H1 (cell line): ENCODE measurements around the gene API5. TPM values are rescaled to one million over a fixed set of nuclear protein-coding genes. Genes with fewer than 3 reads are reported as not detected.

Experiments
- CTCF ChIA-PET: fragments of 300-600 bp; sonication (Branson Sonifier 250); formaldehyde crosslinking; loops from one replicate; lab custom pipeline; 2021; ENCODE audit not compliant: partially characterized antibody; lab: Charles Lee
- POLR2A ChIA-PET: fragments of 300-600 bp; sonication (Branson Sonifier 250); formaldehyde crosslinking; loops from one replicate; lab custom pipeline; 2021; ENCODE audit warnings: inconsistent platforms; ENCODE audit not compliant: partially characterized antibody; lab: Charles Lee
- DNase-seq, 2 experiments: peaks; one replicate each; pipeline versions ENCODE4 v3.0.0 to v3.0.0-alpha.2; 2010 to 2022; ENCODE audit warnings: low spot score in 2 of 2, low read depth in 1 of 2, mixed read lengths in 1 of 2
- FAIRE-seq: peaks from 2 replicates; lab custom pipeline; 2011; peaks lifted over from hg19 to GRCh38; lab: Jason Lieb, UNC
- H2AFZ ChIP-seq: 2 replicates; pipeline ENCODE4 v1.8.1; 2012; ENCODE audit warnings: low read length, inconsistent platforms
- H2AK5ac ChIP-seq: 2 replicates; pipeline ENCODE4 v1.6.1; 2013; ENCODE audit warnings: low read depth, low read length
- H2BK120ac ChIP-seq: replicated peaks from 2 replicates; pipeline ENCODE3; 2013; ENCODE audit warnings: low read depth, low read length, inconsistent platforms
- H2BK12ac ChIP-seq: 2 replicates; pipeline ENCODE4 v1.6.1; 2013; ENCODE audit warnings: low read depth, low read length
- H2BK15ac ChIP-seq: 2 replicates; pipeline ENCODE4 v1.6.1; 2013; ENCODE audit warnings: low read length
- H2BK20ac ChIP-seq: 2 replicates; pipeline ENCODE4 v1.6.1; 2013; ENCODE audit warnings: low read length
- H2BK5ac ChIP-seq: 2 replicates; pipeline ENCODE4 v1.6.1; 2013; ENCODE audit warnings: low read depth, low read length
- H3K14ac ChIP-seq: 2 replicates; pipeline ENCODE4 v1.6.1; 2013; ENCODE audit warnings: inconsistent platforms; ENCODE audit not compliant: insufficient read length
- H3K18ac ChIP-seq: 2 replicates; pipeline ENCODE4 v1.6.1; 2013; ENCODE audit warnings: low read length; ENCODE audit errors: extremely low read depth
- H3K23ac ChIP-seq: 2 replicates; pipeline ENCODE4 v1.6.1; 2013; ENCODE audit warnings: inconsistent platforms; ENCODE audit not compliant: insufficient read length
- H3K23me2 ChIP-seq: 2 replicates; pipeline ENCODE4 v1.6.1; 2013; ENCODE audit warnings: low read depth, low read length
- H3K27ac ChIP-seq: 2 replicates; pipeline ENCODE4 v1.6.1; 2011; ENCODE audit warnings: low read depth, low read length, inconsistent platforms
- H3K27me3 ChIP-seq, 4 experiments: replicated peaks in 1 of 4; 1 replicate in 1 of 4; 2 replicates in 3 of 4; pipeline versions ENCODE4 v1.6.1 to v1.8.1; 2011 to 2013; ENCODE audit warnings: low read length in 3 of 4, mild to moderate bottlenecking in 3 of 4, inconsistent platforms in 2 of 4, mixed read lengths in 2 of 4, moderate library complexity in 1 of 4; ENCODE audit not compliant: control insufficient read depth in 3 of 4, insufficient read depth in 3 of 4; ENCODE audit errors: extremely low read depth in 1 of 4
- H3K36me3 ChIP-seq, 4 experiments: 2 replicates each; pipeline versions ENCODE4 v1.6.1 to v1.8.1; 2011 to 2013; ENCODE audit warnings: mild to moderate bottlenecking in 4 of 4, low read length in 3 of 4, moderate library complexity in 2 of 4, control low read depth in 1 of 4, inconsistent platforms in 1 of 4; ENCODE audit not compliant: insufficient read depth in 4 of 4, control insufficient read depth in 2 of 4
- H3K4ac ChIP-seq: replicated peaks from 2 replicates; pipeline ENCODE3; 2013; ENCODE audit warnings: low read length, low read depth, mixed read lengths, inconsistent platforms; ENCODE audit not compliant: insufficient read length
- H3K4me1 ChIP-seq, 4 experiments: replicated peaks in 1 of 4; 1 replicate in 1 of 4; 2 replicates in 3 of 4; pipeline versions ENCODE4 v1.6.1 to v1.8.1; 2011 to 2013; ENCODE audit warnings: low read length in 3 of 4, inconsistent platforms in 2 of 4, mixed read lengths in 1 of 4; ENCODE audit not compliant: insufficient read depth in 4 of 4, control insufficient read depth in 3 of 4
- H3K4me2 ChIP-seq, 2 experiments: 2 replicates each; pipeline versions ENCODE4 v1.6.1 to v1.8.1; 2011 to 2013; ENCODE audit warnings: low read depth in 2 of 2, low read length in 2 of 2, control low read depth in 1 of 2, inconsistent platforms in 1 of 2, mild to moderate bottlenecking in 1 of 2; ENCODE audit not compliant: insufficient read depth in 1 of 2
- H3K4me3 ChIP-seq, 4 experiments: fragments of 200-600, 300-600 bp in 1 of 4; sonication (generic), shearing (Covaris generic), sonication (Bioruptor Twin) in 1 of 4; 2 replicates each; pipeline versions ENCODE4 v1.5.1 to v1.8.1; 2011 to 2016; ENCODE audit warnings: low read length in 4 of 4, low read depth in 3 of 4, control low read depth in 2 of 4, inconsistent platforms in 2 of 4, mild to moderate bottlenecking in 2 of 4, mixed read lengths in 1 of 4, moderate library complexity in 1 of 4; ENCODE audit not compliant: insufficient read depth in 2 of 4; ENCODE audit errors: extremely low read depth in 1 of 4
- H3K56ac ChIP-seq: replicated peaks from 2 replicates; pipeline ENCODE3; 2013; ENCODE audit warnings: low read depth, mild to moderate bottlenecking, mixed read lengths, low read length, inconsistent platforms; ENCODE audit not compliant: insufficient read length
- H3K79me1 ChIP-seq: 2 replicates; pipeline ENCODE4 v1.6.1; 2013; ENCODE audit warnings: low read depth, low read length, control low read depth
- H3K79me2 ChIP-seq, 2 experiments: 2 replicates each; pipeline versions ENCODE4 v1.6.1 to v1.8.1; 2012 to 2013; ENCODE audit warnings: low read length in 2 of 2, mild to moderate bottlenecking in 2 of 2, inconsistent platforms in 1 of 2; ENCODE audit not compliant: insufficient read depth in 2 of 2, control insufficient read depth in 1 of 2
- H3K9ac ChIP-seq, 4 experiments: replicated peaks in 1 of 4; 1 replicate in 1 of 4; 2 replicates in 3 of 4; pipeline versions ENCODE4 v1.6.1 to v1.8.1; 2011 to 2013; ENCODE audit warnings: low read depth in 3 of 4, low read length in 3 of 4, control low read depth in 2 of 4, mild to moderate bottlenecking in 2 of 4, moderate library complexity in 2 of 4, inconsistent platforms in 1 of 4; ENCODE audit errors: extremely low read depth in 1 of 4
- H3K9me3 ChIP-seq, 2 experiments: 2 replicates each; pipeline versions ENCODE4 v1.6.1 to v1.8.1; 2012 to 2013; ENCODE audit warnings: mild to moderate bottlenecking in 2 of 2, moderate library complexity in 2 of 2, control low read depth in 1 of 2, inconsistent platforms in 1 of 2, low read depth in 1 of 2, low read length in 1 of 2, mixed read lengths in 1 of 2; ENCODE audit not compliant: insufficient read depth in 2 of 2
- H4K20me1 ChIP-seq, 2 experiments: replicated peaks in 1 of 2; 2 replicates each; pipeline versions ENCODE3 to v1.8.1; 2011 to 2013; ENCODE audit warnings: inconsistent platforms in 2 of 2, low read length in 2 of 2, mild to moderate bottlenecking in 1 of 2; ENCODE audit not compliant: insufficient read depth in 2 of 2, control insufficient read depth in 1 of 2
- H4K5ac ChIP-seq: 2 replicates; pipeline ENCODE4 v1.6.1; 2013; ENCODE audit warnings: low read length, low read depth, mixed read lengths, inconsistent platforms; ENCODE audit not compliant: insufficient read length
- H4K8ac ChIP-seq: 2 replicates; pipeline ENCODE4 v1.8.0; 2013; ENCODE audit warnings: mild to moderate bottlenecking, moderate library complexity, low read length, inconsistent platforms; ENCODE audit not compliant: insufficient read depth; ENCODE audit errors: extremely low read depth
- H4K91ac ChIP-seq: replicated peaks from 2 replicates; pipeline ENCODE3; 2013; ENCODE audit warnings: low read length, mixed read lengths, inconsistent platforms; ENCODE audit not compliant: insufficient read length
- EGR1 ChIP-seq: IDR thresholded peaks from 2 replicates; pipeline ENCODE4 v1.6.1; 2011; ENCODE audit warnings: low read depth, low read length, borderline replicate concordance
- HDAC6 ChIP-seq: IDR thresholded peaks from one replicate; pipeline ENCODE4 v1.7.1; 2012; ENCODE audit warnings: low read depth, mild to moderate bottlenecking, inconsistent platforms, low read length, moderate library complexity
- KDM5A ChIP-seq: fragments of 200-600 bp; IDR thresholded peaks from 2 replicates; pipeline ENCODE4 v1.7.1; 2012; ENCODE audit warnings: mild to moderate bottlenecking, low read length, inconsistent platforms, mixed read lengths
- NANOG ChIP-seq: IDR thresholded peaks from 2 replicates; pipeline ENCODE4 v1.6.1; 2011; ENCODE audit warnings: low read length, low read depth, mild to moderate bottlenecking, inconsistent platforms; ENCODE audit not compliant: insufficient read depth, poor library complexity, severe bottlenecking
- POLR2A ChIP-seq, 2 experiments: IDR thresholded peaks; 1 replicate in 1 of 2; 2 replicates in 1 of 2; pipeline ENCODE4 v1.6.1; 2011; ENCODE audit warnings: low read depth in 2 of 2, low read length in 2 of 2, mild to moderate bottlenecking in 2 of 2; ENCODE audit errors: control extremely low read depth in 1 of 2
- POLR2AphosphoS5 ChIP-seq: IDR thresholded peaks from 2 replicates; pipeline ENCODE4 v1.6.1; 2011; ENCODE audit warnings: low read depth, low read length
- SIN3A ChIP-seq, 2 experiments: IDR thresholded peaks in 1 of 2; conservative IDR thresholded peaks in 1 of 2; 2 replicates each; pipeline ENCODE4 v1.6.1; 2011 to 2012; ENCODE audit warnings: low read length in 2 of 2, improper control_type of control experiment in 1 of 2, low read depth in 1 of 2, mild to moderate bottlenecking in 1 of 2
- YY1 ChIP-seq: IDR thresholded peaks from 2 replicates; pipeline ENCODE4 v1.6.1; 2011; ENCODE audit warnings: low read depth, mild to moderate bottlenecking, low read length
- WGBS, 2 experiments: shearing (Covaris generic) in 1 of 2; methylation state at CpG; one replicate each; pipeline versions ENCODE4 v1.1.6 to v1.1.7; 2013 to 2015; ENCODE audit warnings: low lambda C conversion rate in 2 of 2, mixed read lengths in 2 of 2, inconsistent platforms in 1 of 2, low coverage in 1 of 2, missing lambda C conversion rate in 1 of 2; ENCODE audit not compliant: insufficient replicate concordance in 2 of 2, insufficient coverage in 1 of 2, insufficient read length in 1 of 2; ENCODE audit errors: extremely low coverage in 1 of 2, missing lambda C conversion rate in 1 of 2; 5-methylcytosine and 5-hydroxymethylcytosine counted together
- polyA plus RNA-seq, 7 experiments: library from polyadenylated mRNA; depleted of rRNA in 3 of 7; stranded (reverse) in 5 of 7; unstranded in 2 of 7; fragments of >200 nt in 5 of 7; fragments of 200-250 nt in 2 of 7; gene quantifications; 1 replicate in 5 of 7; 2 replicates in 1 of 7; 4 replicates in 1 of 7; pipeline versions ENCODE4 v1.2.1 to v1.2.3, GENCODE V29; 2011 to 2013; ENCODE audit warnings: missing spikeins in 2 of 7, mixed read lengths in 2 of 7
- total RNA-seq: library from RNA; stranded (reverse); fragmentation: NEBNext Ultra II Directional; extraction: Animal tissue kit (Norgen Biotek cat#: 25700); gene quantifications from 2 replicates; pipeline ENCODE4 v1.2.1, GENCODE V29; 2021
- TF ChIP-seq, protein P1 (sequence below): IDR thresholded peaks from 2 replicates; pipeline ENCODE4 v1.6.1; 2011; ENCODE audit warnings: low read length, improper control_type of control experiment

API5 gene
- total and polyA plus RNA-seq, 2 of the 8 experiments (the other 6 are each of a cell fraction or from before 2014, with no cell fraction given): 39.1 to 155 TPM

DNA sequence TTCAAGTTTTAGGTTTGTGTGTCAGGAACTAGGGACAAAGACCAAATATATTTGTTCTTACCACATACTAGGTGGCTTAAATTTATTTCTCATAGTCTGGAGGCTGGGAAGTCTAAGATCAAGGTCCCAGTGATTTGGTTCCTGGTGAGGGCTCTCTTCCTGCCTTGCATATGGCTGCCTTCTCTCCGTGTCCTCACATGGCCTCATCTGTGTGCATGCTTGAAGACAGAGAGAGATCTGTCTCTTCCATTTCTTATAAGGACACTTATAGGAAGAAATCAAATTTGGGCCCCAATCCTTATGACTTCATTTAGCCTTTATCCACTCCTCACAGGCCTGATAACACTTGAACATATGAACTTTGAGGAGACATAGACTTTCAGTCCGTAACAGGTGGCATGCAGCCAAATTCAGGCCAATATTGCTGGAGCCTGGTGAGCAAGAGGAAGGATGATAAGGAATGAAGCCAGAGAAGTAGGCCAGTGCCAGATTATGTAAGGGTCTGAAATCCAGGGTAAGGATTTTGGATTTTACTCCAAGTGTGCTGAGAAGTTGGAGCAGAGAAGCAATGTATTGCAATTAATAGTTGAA, 82.1 kb downstream of the API5 start:
- no peak overlapping the region for H4K8ac ChIP-seq
- no peak overlapping the region for H4K5ac ChIP-seq
- H3K14ac ChIP-seq: no peak overlapping the region
- no peaks in the 10 kb centered on the region for H3K79me1 ChIP-seq
- no peak overlapping the region for H3K4ac ChIP-seq
- peaks cover 0 to 8% (median 0%) of the 10 kb centered on the region in 4 experiments; a peak in 1 of 7 replicates for H3K4me1 ChIP-seq
- ChIA-PET POLR2A (no interaction called here), CTCF (no interaction called here)
- H3K4me3 ChIP-seq: no peak overlapping the region
- TF ChIP-seq EGR1: no peak
- no peak for TF ChIP-seq KDM5A
- no peak for TF ChIP-seq NANOG
- TF ChIP-seq HDAC6: no peak
- TF ChIP-seq POLR2AphosphoS5: no peak
- no peak for TF ChIP-seq POLR2A (IDR thresholded peaks at IDR 0.05; ENCODE audit: control extremely low read depth in 1 of 2, low read depth in 2 of 2, low read length in 2 of 2)
- TF ChIP-seq, protein P1, sequence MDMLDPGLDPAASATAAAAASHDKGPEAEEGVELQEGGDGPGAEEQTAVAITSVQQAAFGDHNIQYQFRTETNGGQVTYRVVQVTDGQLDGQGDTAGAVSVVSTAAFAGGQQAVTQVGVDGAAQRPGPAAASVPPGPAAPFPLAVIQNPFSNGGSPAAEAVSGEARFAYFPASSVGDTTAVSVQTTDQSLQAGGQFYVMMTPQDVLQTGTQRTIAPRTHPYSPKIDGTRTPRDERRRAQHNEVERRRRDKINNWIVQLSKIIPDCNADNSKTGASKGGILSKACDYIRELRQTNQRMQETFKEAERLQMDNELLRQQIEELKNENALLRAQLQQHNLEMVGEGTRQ: no peak
- TF ChIP-seq SIN3A (conservative IDR thresholded peaks at IDR 0.05 in 1 of 2, IDR thresholded peaks at IDR 0.05 in 1 of 2; ENCODE audit: low read depth in 1 of 2, low read length in 2 of 2): no peak
- no peak for TF ChIP-seq YY1
- H3K9me3 ChIP-seq: no peaks in the 10 kb centered on the region
- peaks cover 3 to 70% (median 28%) of the 10 kb centered on the region in 4 experiments; a peak in 6 of 8 replicates for H3K36me3 ChIP-seq
- H2BK5ac ChIP-seq: no peak overlapping the region
- H2AFZ ChIP-seq: no peak overlapping the region
- FAIRE-seq (no peak), DNase-seq (no peak)
- no peak overlapping the region for H2BK15ac ChIP-seq
- H3K4me2 ChIP-seq: no peak overlapping the region
- H2AK5ac ChIP-seq: no peak overlapping the region
- H3K18ac ChIP-seq: no peak overlapping the region
- 0 out of 2 replicates have a peak, but pooled peaks cover 2% of the 10 kb centered on the region for H3K23me2 ChIP-seq
- H4K91ac ChIP-seq: no peak overlapping the region
- H2BK12ac ChIP-seq: no peak overlapping the region
- H3K56ac ChIP-seq: no peak overlapping the region
- no peak overlapping the region for H2BK120ac ChIP-seq
- 93% methylated on average over 2 of the region's 2 CpGs; no CpG with 5 or more reads in 1 of the 2 experiments for WGBS, 2 experiments
- H2BK20ac ChIP-seq: no peak overlapping the region
- no peak overlapping the region for H3K9ac ChIP-seq
- no peaks in the 10 kb centered on the region for H3K79me2 ChIP-seq
- H3K27me3 ChIP-seq: no peaks in the 10 kb centered on the region
- no peaks in the 10 kb centered on the region for H4K20me1 ChIP-seq
- no peak overlapping the region for H3K27ac ChIP-seq
- H3K23ac ChIP-seq: no peak overlapping the region
